ENCODE measurements around the gene NAA80. TPM values are rescaled to one million over a fixed set of nuclear protein-coding genes. Genes with fewer than 3 reads are reported as not detected.

NAA80 gene
- total and polyA plus RNA-seq, 4 donors: 4.8 to 16.6 (median 12.1) TPM

DNA sequence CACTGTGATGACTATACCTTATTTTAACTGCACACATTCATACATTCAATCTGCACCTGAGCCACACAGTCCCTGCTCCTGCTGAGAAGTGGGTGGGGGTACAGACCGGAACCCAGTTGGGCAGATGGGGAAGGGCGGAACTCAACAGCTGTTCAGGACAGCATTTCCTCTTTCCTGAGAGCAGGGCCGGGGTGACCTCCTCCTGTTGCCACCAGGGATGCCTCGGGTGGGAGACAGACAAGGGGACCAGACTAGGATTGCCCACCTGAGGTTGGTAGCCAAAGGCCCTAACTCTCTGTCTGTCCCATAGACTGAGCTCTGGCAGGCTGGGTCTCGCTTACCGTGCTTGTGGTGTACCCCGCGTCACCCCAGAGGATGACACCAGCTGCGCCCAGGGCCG is 19.4 kb upstream of the NAA80 start:
- H3K9me3 ChIP-seq (ENCODE audit: control insufficient read depth in 4 of 4, insufficient read depth in 3 of 4, low read length in 3 of 4): no peaks in the 10 kb centered on the region
- peak overlapping the region in 1 of 2 donors; percentile 34 for H3K9ac ChIP-seq (ENCODE audit: insufficient read depth in 1 of 2, low read length in 2 of 2)
- no peaks in the 10 kb centered on the region for H3K27me3 ChIP-seq (ENCODE audit: control insufficient read depth in 3 of 3, insufficient read depth in 3 of 3, low read length in 2 of 3)
- peaks cover 0 to 21% (median 16%) of the 10 kb centered on the region in 4 donors for H3K36me3 ChIP-seq (ENCODE audit: control insufficient read depth in 4 of 4, insufficient read depth in 4 of 4, low read length in 4 of 4)
- no peak for DNase-seq
- peak overlapping the region in 1 of 2 donors; percentile 77 for H3K27ac ChIP-seq (ENCODE audit: low read depth in 1 of 2, low read length in 1 of 2)
- no peak for TF ChIP-seq CTCF (IDR thresholded peaks at IDR 0.05; ENCODE audit: control extremely low read depth, extremely low read depth)
- peaks cover 0 to 54% (median 13%) of the 10 kb centered on the region in 5 donors for H3K4me1 ChIP-seq (ENCODE audit: control insufficient read depth in 5 of 5, insufficient read depth in 5 of 5, low read length in 5 of 5)
- WGBS, 2 donors: 50 to 59% methylated on average over 10 of the region's 10 CpGs
- no peak for ATAC-seq (ENCODE audit: insufficient read depth, low FRiP score)
- H3K4me3 ChIP-seq: peak overlapping the region; percentile 89

- no peak for DNase-seq
- H3K4me3 ChIP-seq: peak overlapping the region; percentile 89
- no peak overlapping the region for H3K9ac ChIP-seq (ENCODE audit: insufficient read depth in 1 of 2, low read length in 2 of 2)
- H3K4me1 ChIP-seq (ENCODE audit: control insufficient read depth in 5 of 5, insufficient read depth in 5 of 5, low read length in 5 of 5): peaks cover 0 to 54% (median 13%) of the 10 kb centered on the region in 5 donors
- ATAC-seq (ENCODE audit: insufficient read depth, low FRiP score): no peak
- peak overlapping the region in 1 of 2 donors; percentile 77 for H3K27ac ChIP-seq (ENCODE audit: low read depth in 1 of 2, low read length in 1 of 2)
- no peaks in the 10 kb centered on the region for H3K27me3 ChIP-seq (ENCODE audit: control insufficient read depth in 3 of 3, insufficient read depth in 3 of 3, low read length in 2 of 3)
- TF ChIP-seq CTCF (IDR thresholded peaks at IDR 0.05; ENCODE audit: control extremely low read depth, extremely low read depth): no peak
- WGBS, 2 donors: 75 to 81% methylated on average over 11 of the region's 11 CpGs
- peaks cover 0 to 21% (median 16%) of the 10 kb centered on the region in 4 donors for H3K36me3 ChIP-seq (ENCODE audit: control insufficient read depth in 4 of 4, insufficient read depth in 4 of 4, low read length in 4 of 4)
- no peaks in the 10 kb centered on the region for H3K9me3 ChIP-seq (ENCODE audit: control insufficient read depth in 4 of 4, insufficient read depth in 3 of 4, low read length in 3 of 4)
Measured at GRCh38 chr3:50318163-50318562, 19.0 kb upstream of the NAA80 start.

- H3K4me3 ChIP-seq: no peak overlapping the region
- H3K36me3 ChIP-seq (ENCODE audit: control insufficient read depth in 4 of 4, insufficient read depth in 4 of 4, low read length in 4 of 4): peaks cover 0 to 21% (median 16%) of the 10 kb centered on the region in 4 donors
- H3K9ac ChIP-seq (ENCODE audit: insufficient read depth in 1 of 2, low read length in 2 of 2): no peak overlapping the region
- TF ChIP-seq CTCF (IDR thresholded peaks at IDR 0.05; ENCODE audit: control extremely low read depth, extremely low read depth): no peak
- 48 to 83% methylated on average over 6 of the region's 6 CpGs for WGBS, 2 donors
- DNase-seq: no peak
- peaks cover 0 to 52% (median 8%) of the 10 kb centered on the region in 5 donors for H3K4me1 ChIP-seq (ENCODE audit: control insufficient read depth in 5 of 5, insufficient read depth in 5 of 5, low read length in 5 of 5)
- H3K9me3 ChIP-seq (ENCODE audit: control insufficient read depth in 4 of 4, insufficient read depth in 3 of 4, low read length in 3 of 4): no peaks in the 10 kb centered on the region
- ATAC-seq (ENCODE audit: insufficient read depth, low FRiP score): no peak
- peak overlapping the region in 1 of 2 donors; percentile 90 for H3K27ac ChIP-seq (ENCODE audit: low read depth in 1 of 2, low read length in 1 of 2)
- H3K27me3 ChIP-seq (ENCODE audit: control insufficient read depth in 3 of 3, insufficient read depth in 3 of 3, low read length in 2 of 3): no peaks in the 10 kb centered on the region
Measured at GRCh38 chr3:50317300-50317699, 18.1 kb upstream of the NAA80 start.
